Raji (cell line): ENCODE measurements around the gene KRTAP5-8.

Source experiments
- POLR2A ChIP-seq: IDR thresholded peaks from 2 replicates; pipeline ENCODE4 v1.6.1; 2011; ENCODE audit warnings: low read depth, low read length, control low read depth; ENCODE audit not compliant: insufficient read depth

KRTAP5-8 gene

DNA sequence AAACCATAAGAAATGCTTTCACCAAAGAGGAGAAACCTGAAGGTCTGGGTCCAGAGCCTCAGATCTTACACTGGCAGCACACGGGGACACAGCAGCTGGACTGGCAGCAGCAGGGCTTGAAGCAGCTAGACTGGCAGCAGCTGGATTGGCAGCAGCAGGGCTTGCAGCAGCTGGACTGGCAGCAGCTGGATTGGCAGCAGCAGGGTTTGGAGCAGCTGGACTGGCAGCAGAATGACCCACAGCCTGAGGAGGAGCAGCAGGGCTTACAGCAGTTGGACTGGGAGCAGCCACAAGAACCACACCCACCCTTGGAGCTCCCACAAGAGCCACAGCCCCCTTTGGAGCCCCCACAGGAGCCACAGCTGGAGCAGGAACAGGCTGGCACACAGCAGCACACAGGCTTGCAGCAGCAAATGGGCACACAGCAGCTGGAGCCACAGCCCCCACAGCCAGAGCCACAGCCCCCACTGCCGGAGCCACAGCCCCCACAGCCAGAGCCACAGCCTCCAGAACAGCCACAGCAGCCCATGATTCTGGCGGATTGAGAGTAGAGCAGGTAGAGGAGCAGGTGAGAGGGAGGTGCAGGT is 44.6 kb downstream of the KRTAP5-8 start, which contains the start of gene KRTAP5-11:
TSS of gene KRTAP5-11 (minus strand) at position 567 of the 587 bp plus-strand sequence. CDS start at position 529, 38 bp downstream.
- TF ChIP-seq POLR2A, result no peak
